CD14-positive monocyte (primary cell): ENCODE data around the gene GPR156. TPM values are rescaled to one million over a fixed set of nuclear protein-coding genes. Genes with fewer than 3 reads are reported as not detected.

Experiments
- DNase-seq, 3 donors: peaks; one replicate each; pipeline ENCODE4 v3.0.0-alpha.2; 2011 to 2022
- H2AFZ ChIP-seq: 2 replicates; pipeline ENCODE4 v1.6.0; 2012; ENCODE audit warnings: mild to moderate bottlenecking, low read depth, low read length, inconsistent platforms; ENCODE audit not compliant: insufficient read depth, poor library complexity, severe bottlenecking
- H3K27ac ChIP-seq, 2 donors: 1 replicate in 1 of 2; 2 replicates in 1 of 2; pipeline ENCODE4 v1.5.1; 2012 to 2013; ENCODE audit warnings: low read length in 2 of 2, control low read depth in 1 of 2, inconsistent platforms in 1 of 2, low read depth in 1 of 2, mild to moderate bottlenecking in 1 of 2
- H3K27me3 ChIP-seq, 2 donors: one replicate each; pipeline versions ENCODE4 v1.6.0 to v1.6.1; 2011 to 2013; ENCODE audit warnings: low read length in 2 of 2; ENCODE audit not compliant: control insufficient read depth in 2 of 2, insufficient read depth in 2 of 2
- H3K36me3 ChIP-seq, 2 donors: replicated peaks in 1 of 2; 1 replicate in 1 of 2; 2 replicates in 1 of 2; pipeline versions ENCODE4 v1.5.1 to v1.6.1; 2012 to 2013; ENCODE audit warnings: low read length in 2 of 2, control low read depth in 1 of 2, inconsistent platforms in 1 of 2, mild to moderate bottlenecking in 1 of 2; ENCODE audit not compliant: insufficient read depth in 2 of 2, control insufficient read depth in 1 of 2
- H3K4me1 ChIP-seq, 2 donors: 1 replicate in 1 of 2; 2 replicates in 1 of 2; pipeline versions ENCODE4 v1.5.1 to v1.6.1; 2012 to 2013; ENCODE audit warnings: low read length in 2 of 2, control low read depth in 1 of 2, inconsistent platforms in 1 of 2, mild to moderate bottlenecking in 1 of 2, moderate library complexity in 1 of 2; ENCODE audit not compliant: insufficient read depth in 2 of 2, control insufficient read depth in 1 of 2
- H3K4me2 ChIP-seq: replicated peaks from 2 replicates; pipeline ENCODE3; 2012; ENCODE audit warnings: low read length, moderate library complexity, mild to moderate bottlenecking; ENCODE audit not compliant: poor library complexity, severe bottlenecking; ENCODE audit errors: extremely low read depth
- H3K4me3 ChIP-seq, 3 experiments: fragments of 200-600 bp in 1 of 3; sonication (generic) in 1 of 3; replicated peaks in 1 of 3; 1 replicate in 2 of 3; 2 replicates in 1 of 3; pipeline ENCODE4 v1.5.1; 2011 to 2013; ENCODE audit warnings: low read length in 3 of 3, mild to moderate bottlenecking in 3 of 3, control low read depth in 2 of 3, low read depth in 2 of 3, inconsistent platforms in 1 of 3, moderate library complexity in 1 of 3
- H3K79me2 ChIP-seq: 2 replicates; pipeline ENCODE4 v1.6.0; 2012; ENCODE audit warnings: mild to moderate bottlenecking, control low read depth, inconsistent platforms, low read length, moderate library complexity; ENCODE audit not compliant: insufficient read depth
- H3K9ac ChIP-seq: 2 replicates; pipeline ENCODE4 v1.6.0; 2017; ENCODE audit warnings: low read length, mild to moderate bottlenecking; ENCODE audit not compliant: insufficient read depth, poor library complexity, severe bottlenecking
- H3K9me3 ChIP-seq, 2 donors: replicated peaks in 1 of 2; 1 replicate in 1 of 2; 2 replicates in 1 of 2; pipeline versions ENCODE4 v1.5.1 to v1.6.1; 2012 to 2013; ENCODE audit warnings: low read length in 2 of 2, control low read depth in 1 of 2; ENCODE audit not compliant: control insufficient read depth in 1 of 2, insufficient read depth in 1 of 2
- H4K20me1 ChIP-seq: 2 replicates; pipeline ENCODE4 v1.6.0; 2012; ENCODE audit warnings: mild to moderate bottlenecking, low read length, control low read depth, moderate library complexity; ENCODE audit not compliant: insufficient read depth
- H3K27ac Mint-ChIP-seq, 7 donors: one replicate each; pipeline ENCODE4 v1.8.0; 2020; ENCODE audit warnings: mild to moderate bottlenecking in 7 of 7, mixed read lengths in 7 of 7, moderate library complexity in 6 of 7, inconsistent platforms in 2 of 7
- H3K27me3 Mint-ChIP-seq, 3 donors: one replicate each; pipeline ENCODE4 v1.8.0; 2021 to 2022; ENCODE audit warnings: low read depth in 3 of 3, mild to moderate bottlenecking in 3 of 3, mixed read lengths in 3 of 3, moderate library complexity in 3 of 3, inconsistent platforms in 1 of 3
- H3K36me3 Mint-ChIP-seq, 2 donors: one replicate each; pipeline ENCODE4 v1.8.0; 2020; ENCODE audit warnings: mixed read lengths in 2 of 2, inconsistent platforms in 1 of 2, mild to moderate bottlenecking in 1 of 2
- H3K4me1 Mint-ChIP-seq: one replicate; pipeline ENCODE4 v1.8.0; 2020; ENCODE audit warnings: mild to moderate bottlenecking, mixed read lengths
- H3K4me3 Mint-ChIP-seq, 2 donors: one replicate each; pipeline ENCODE4 v1.8.0; 2020; ENCODE audit warnings: mild to moderate bottlenecking in 2 of 2, mixed read lengths in 2 of 2, moderate library complexity in 1 of 2
- H3K9me3 Mint-ChIP-seq, 7 donors: one replicate each; pipeline ENCODE4 v1.8.0; 2020 to 2022; ENCODE audit warnings: mixed read lengths in 7 of 7, mild to moderate bottlenecking in 6 of 7, moderate library complexity in 6 of 7, inconsistent platforms in 2 of 7
- CTCF ChIP-seq: fragments of 200-600 bp; IDR thresholded peaks from one replicate; pipeline ENCODE4 v1.8.0; 2022; ENCODE audit warnings: antibody characterized with exemption, mild to moderate bottlenecking
- WGBS: methylation state at CpG from one replicate; pipeline ENCODE4 v1.1.5; 2013; ENCODE audit warnings: missing lambda C conversion rate; ENCODE audit not compliant: insufficient coverage; 5-methylcytosine and 5-hydroxymethylcytosine counted together
- intact Hi-C, 2 donors: fragments of 100-400 bp; cut with micrococcal nuclease; formaldehyde crosslinking; loops; one replicate each; pipeline versions ENCODE4 v1.15.0 to v1.15.1; 2023
- polyA plus RNA-seq, 3 donors: library from polyadenylated mRNA; depleted of rRNA in 1 of 3; unstranded in 2 of 3; stranded (reverse) in 1 of 3; fragments of 300-500 nt in 2 of 3; fragments of >200 nt in 1 of 3; fragmentation: Illumina TruSeq in 2 of 3; gene quantifications; 1 replicate in 2 of 3; 2 replicates in 1 of 3; pipeline ENCODE4 v1.2.3, GENCODE V29; 2012 to 2021

Gene GPR156
- polyA plus RNA-seq, 3 donors: not detected

GRCh38 chr3:120311863-120312794 lies 27.1 kb upstream of the GPR156 start:
- TF ChIP-seq CTCF: no peak
- H3K4me2 ChIP-seq: no peak overlapping the region
- no peak overlapping the region for H2AFZ ChIP-seq
- H3K4me1 Mint-ChIP-seq: no peaks in the 10 kb centered on the region
- no peaks in the 10 kb centered on the region for H3K4me1 ChIP-seq
- intact Hi-C loops: no loop called here
- H3K9ac ChIP-seq: no peak overlapping the region
- no peak overlapping the region for H3K4me3 ChIP-seq
- peaks cover 12 to 16% of the 10 kb centered on the region in 2 donors for H3K36me3 Mint-ChIP-seq
- peaks cover 7 to 26% of the 10 kb centered on the region in 2 donors for H3K9me3 ChIP-seq
- DNase-seq: no peak
- no peaks in the 10 kb centered on the region for H3K27me3 ChIP-seq
- no peaks in the 10 kb centered on the region for H3K36me3 ChIP-seq
- H3K79me2 ChIP-seq: no peaks in the 10 kb centered on the region
- H3K27me3 Mint-ChIP-seq: peaks cover 0 to 5% (median 2%) of the 10 kb centered on the region in 3 donors
- no peaks in the 10 kb centered on the region for H4K20me1 ChIP-seq
- peaks cover 22 to 40% (median 31%) of the 10 kb centered on the region in 7 donors for H3K9me3 Mint-ChIP-seq
- no peak overlapping the region for H3K4me3 Mint-ChIP-seq
- no peak overlapping the region for H3K27ac ChIP-seq
- 96% methylated on average over 23 of the region's 24 CpGs for WGBS
- H3K27ac Mint-ChIP-seq: no peak overlapping the region

GRCh38 chr3:120306519-120307455 lies 21.8 kb upstream of the GPR156 start:
- WGBS: 68% methylated on average over 56 of the region's 72 CpGs
- H3K4me3 Mint-ChIP-seq: no peak overlapping the region
- no peak overlapping the region for H3K27ac ChIP-seq
- no peaks in the 10 kb centered on the region for H4K20me1 ChIP-seq
- intact Hi-C loops: no loop called here
- no peak overlapping the region for H3K4me2 ChIP-seq
- no peak overlapping the region for H3K27ac Mint-ChIP-seq
- H3K9ac ChIP-seq: no peak overlapping the region
- H3K9me3 Mint-ChIP-seq: peaks cover 10 to 31% (median 22%) of the 10 kb centered on the region in 7 donors
- no peaks in the 10 kb centered on the region for H3K4me1 ChIP-seq
- no peaks in the 10 kb centered on the region for H3K4me1 Mint-ChIP-seq
- H3K36me3 Mint-ChIP-seq: no peaks in the 10 kb centered on the region
- no peaks in the 10 kb centered on the region for H3K27me3 ChIP-seq
- no peaks in the 10 kb centered on the region for H3K79me2 ChIP-seq
- no peak for DNase-seq
- no peak for TF ChIP-seq CTCF
- H3K36me3 ChIP-seq: no peaks in the 10 kb centered on the region
- peaks cover 0 to 14% (median 2%) of the 10 kb centered on the region in 3 donors for H3K27me3 Mint-ChIP-seq
- no peak overlapping the region for H2AFZ ChIP-seq
- no peak overlapping the region for H3K4me3 ChIP-seq
- H3K9me3 ChIP-seq: peaks cover 4 to 19% of the 10 kb centered on the region in 2 donors
